ENCODE measurements around the gene VIPR1. TPM values are rescaled to one million over a fixed set of nuclear protein-coding genes. Genes with fewer than 3 reads are reported as not detected.

Gene VIPR1
- total RNA-seq, 1 experiment from 2014 or later: 0.41 TPM

DNA sequence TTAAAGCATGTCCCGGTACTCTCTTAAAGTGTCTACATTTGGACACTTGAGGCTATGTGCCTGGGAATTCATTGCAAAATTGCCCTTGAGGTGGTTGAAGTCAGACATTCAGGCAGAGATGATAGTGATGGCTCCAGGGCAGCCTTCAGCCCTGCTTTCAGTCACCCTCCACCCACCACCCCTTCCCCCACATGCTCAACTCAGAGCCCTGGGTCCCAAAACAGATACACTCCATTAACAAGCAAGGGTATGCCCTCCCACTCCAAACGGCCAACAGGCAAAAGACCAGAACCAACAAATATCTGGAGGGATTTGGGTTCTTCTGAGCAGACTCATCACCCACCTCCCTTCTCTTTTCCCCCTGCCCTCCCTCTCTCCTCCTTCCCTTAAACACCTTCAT is 29.9 kb upstream of the VIPR1 start:
- no peaks in the 10 kb centered on the region for H3K36me3 ChIP-seq (ENCODE audit: control insufficient read depth, insufficient read depth, low read length)
- intact Hi-C loops (cut with micrococcal nuclease; ENCODE audit: unreplicated experiment): no loop called here
- ATAC-seq: no peak
- no peaks in the 10 kb centered on the region for H3K4me1 ChIP-seq (ENCODE audit: control insufficient read depth, insufficient read depth, low read length)
- DNase-seq (ENCODE audit: low read depth, low spot score): no peak
- CTCF ChIA-PET: no interaction called here
- H3K27ac ChIP-seq (ENCODE audit: low read length): no peak overlapping the region
- POLR2A ChIA-PET: no interaction called here
- in situ Hi-C loops (cut with HindIII; ENCODE audit: low pct_unique_long_range_greater_than_20kb, low sequenced_read_pairs): no loop called here
- no peak overlapping the region for H3K4me3 ChIP-seq (ENCODE audit: low read depth in 2 of 2, low read length in 2 of 2)
- TF ChIP-seq, protein P1, sequence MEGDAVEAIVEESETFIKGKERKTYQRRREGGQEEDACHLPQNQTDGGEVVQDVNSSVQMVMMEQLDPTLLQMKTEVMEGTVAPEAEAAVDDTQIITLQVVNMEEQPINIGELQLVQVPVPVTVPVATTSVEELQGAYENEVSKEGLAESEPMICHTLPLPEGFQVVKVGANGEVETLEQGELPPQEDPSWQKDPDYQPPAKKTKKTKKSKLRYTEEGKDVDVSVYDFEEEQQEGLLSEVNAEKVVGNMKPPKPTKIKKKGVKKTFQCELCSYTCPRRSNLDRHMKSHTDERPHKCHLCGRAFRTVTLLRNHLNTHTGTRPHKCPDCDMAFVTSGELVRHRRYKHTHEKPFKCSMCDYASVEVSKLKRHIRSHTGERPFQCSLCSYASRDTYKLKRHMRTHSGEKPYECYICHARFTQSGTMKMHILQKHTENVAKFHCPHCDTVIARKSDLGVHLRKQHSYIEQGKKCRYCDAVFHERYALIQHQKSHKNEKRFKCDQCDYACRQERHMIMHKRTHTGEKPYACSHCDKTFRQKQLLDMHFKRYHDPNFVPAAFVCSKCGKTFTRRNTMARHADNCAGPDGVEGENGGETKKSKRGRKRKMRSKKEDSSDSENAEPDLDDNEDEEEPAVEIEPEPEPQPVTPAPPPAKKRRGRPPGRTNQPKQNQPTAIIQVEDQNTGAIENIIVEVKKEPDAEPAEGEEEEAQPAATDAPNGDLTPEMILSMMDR (IDR thresholded peaks at IDR 0.05): no peak
- TF ChIP-seq SIN3A (IDR thresholded peaks at IDR 0.05; ENCODE audit: borderline replicate concordance, insufficient read depth, low read depth, low read length) (no peak), TCF7L2 (IDR thresholded peaks at IDR 0.05; ENCODE audit: low read depth, low read length) (no peak), POLR2AphosphoS5 (IDR thresholded peaks at IDR 0.05; ENCODE audit: low read depth, low read length) (no peak)
- TF ChIP-seq, protein P2, sequence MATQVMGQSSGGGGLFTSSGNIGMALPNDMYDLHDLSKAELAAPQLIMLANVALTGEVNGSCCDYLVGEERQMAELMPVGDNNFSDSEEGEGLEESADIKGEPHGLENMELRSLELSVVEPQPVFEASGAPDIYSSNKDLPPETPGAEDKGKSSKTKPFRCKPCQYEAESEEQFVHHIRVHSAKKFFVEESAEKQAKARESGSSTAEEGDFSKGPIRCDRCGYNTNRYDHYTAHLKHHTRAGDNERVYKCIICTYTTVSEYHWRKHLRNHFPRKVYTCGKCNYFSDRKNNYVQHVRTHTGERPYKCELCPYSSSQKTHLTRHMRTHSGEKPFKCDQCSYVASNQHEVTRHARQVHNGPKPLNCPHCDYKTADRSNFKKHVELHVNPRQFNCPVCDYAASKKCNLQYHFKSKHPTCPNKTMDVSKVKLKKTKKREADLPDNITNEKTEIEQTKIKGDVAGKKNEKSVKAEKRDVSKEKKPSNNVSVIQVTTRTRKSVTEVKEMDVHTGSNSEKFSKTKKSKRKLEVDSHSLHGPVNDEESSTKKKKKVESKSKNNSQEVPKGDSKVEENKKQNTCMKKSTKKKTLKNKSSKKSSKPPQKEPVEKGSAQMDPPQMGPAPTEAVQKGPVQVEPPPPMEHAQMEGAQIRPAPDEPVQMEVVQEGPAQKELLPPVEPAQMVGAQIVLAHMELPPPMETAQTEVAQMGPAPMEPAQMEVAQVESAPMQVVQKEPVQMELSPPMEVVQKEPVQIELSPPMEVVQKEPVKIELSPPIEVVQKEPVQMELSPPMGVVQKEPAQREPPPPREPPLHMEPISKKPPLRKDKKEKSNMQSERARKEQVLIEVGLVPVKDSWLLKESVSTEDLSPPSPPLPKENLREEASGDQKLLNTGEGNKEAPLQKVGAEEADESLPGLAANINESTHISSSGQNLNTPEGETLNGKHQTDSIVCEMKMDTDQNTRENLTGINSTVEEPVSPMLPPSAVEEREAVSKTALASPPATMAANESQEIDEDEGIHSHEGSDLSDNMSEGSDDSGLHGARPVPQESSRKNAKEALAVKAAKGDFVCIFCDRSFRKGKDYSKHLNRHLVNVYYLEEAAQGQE (IDR thresholded peaks at IDR 0.05; ENCODE audit: insufficient read depth in 1 of 2, low read depth in 2 of 2, low read length in 1 of 2): no peak
- H3K9me3 ChIP-seq (ENCODE audit: control insufficient read depth, insufficient read depth, low read depth, low read length): no peaks in the 10 kb centered on the region
- no TSS peak for BruUV-seq (replicated peaks)
- H3K27me3 ChIP-seq (ENCODE audit: control insufficient read depth, insufficient read depth, low read length): no peaks in the 10 kb centered on the region

DNA sequence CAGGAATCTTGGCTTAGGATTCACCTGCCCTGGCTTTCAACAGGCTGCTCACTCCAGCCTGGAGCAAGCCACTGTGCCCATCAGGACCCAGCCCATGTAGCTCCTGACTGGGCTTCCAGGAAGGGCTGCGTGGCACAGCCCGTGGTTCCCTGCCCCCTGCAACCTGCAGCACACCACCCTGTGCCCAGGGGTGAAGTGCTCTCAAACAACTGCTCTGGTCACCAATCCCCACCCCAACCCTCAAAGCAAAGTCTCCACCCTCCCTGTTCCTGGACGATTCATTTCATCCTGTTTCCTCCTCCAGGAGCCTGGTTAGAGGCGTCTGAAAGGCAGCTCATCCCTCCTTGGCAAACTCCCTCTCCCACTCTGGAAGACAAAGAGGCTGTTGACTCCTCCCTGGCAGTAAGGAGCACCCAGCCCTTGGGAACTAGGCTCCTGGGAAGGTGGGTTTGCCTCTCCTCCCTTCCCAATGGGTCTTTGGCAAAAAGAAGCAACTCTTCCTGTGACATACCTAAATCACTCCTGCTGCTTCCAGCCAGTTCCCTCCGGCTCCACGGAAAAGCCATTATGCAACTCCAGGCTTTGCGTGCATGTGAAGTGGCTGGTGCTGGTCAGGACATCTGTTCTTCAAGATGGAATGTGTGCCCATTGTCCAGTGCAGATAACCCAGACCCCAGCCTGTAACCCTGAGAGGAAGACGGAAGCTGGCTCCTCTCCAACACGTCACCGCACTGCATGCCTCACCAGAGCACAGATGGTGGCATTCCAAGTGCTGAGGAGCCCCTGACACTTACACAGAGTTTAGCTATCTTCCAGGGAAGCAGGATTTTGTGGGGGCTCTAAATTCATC is 29.1 kb upstream of the VIPR1 start:
- BruUV-seq (replicated peaks): no TSS peak
- H3K4me1 ChIP-seq (ENCODE audit: control insufficient read depth, insufficient read depth, low read length): no peaks in the 10 kb centered on the region
- in situ Hi-C loops (cut with HindIII; ENCODE audit: low pct_unique_long_range_greater_than_20kb, low sequenced_read_pairs): no loop called here
- H3K27me3 ChIP-seq (ENCODE audit: control insufficient read depth, insufficient read depth, low read length): no peaks in the 10 kb centered on the region
- H3K4me3 ChIP-seq (ENCODE audit: low read depth in 2 of 2, low read length in 2 of 2): no peak overlapping the region
- no peaks in the 10 kb centered on the region for H3K36me3 ChIP-seq (ENCODE audit: control insufficient read depth, insufficient read depth, low read length)
- DNase-seq (ENCODE audit: low read depth, low spot score) (no peak), ATAC-seq (no peak)
- ChIA-PET CTCF (no interaction called here), POLR2A (no interaction called here)
- intact Hi-C loops (cut with micrococcal nuclease; ENCODE audit: unreplicated experiment): no loop called here
- H3K9me3 ChIP-seq (ENCODE audit: control insufficient read depth, insufficient read depth, low read depth, low read length): no peaks in the 10 kb centered on the region
- TF ChIP-seq, protein P1 (IDR thresholded peaks at IDR 0.05): no peak
- TF ChIP-seq TCF7L2 (IDR thresholded peaks at IDR 0.05; ENCODE audit: low read depth, low read length): no peak
- TF ChIP-seq, protein P2 (IDR thresholded peaks at IDR 0.05; ENCODE audit: insufficient read depth in 1 of 2, low read depth in 2 of 2, low read length in 1 of 2): no peak
- no peak for TF ChIP-seq SIN3A (IDR thresholded peaks at IDR 0.05; ENCODE audit: borderline replicate concordance, insufficient read depth, low read depth, low read length)
- no peak for TF ChIP-seq POLR2AphosphoS5 (IDR thresholded peaks at IDR 0.05; ENCODE audit: low read depth, low read length)
- H3K27ac ChIP-seq (ENCODE audit: low read length): no peak overlapping the region

Measured in Panc1 (cell line).